GM19452 (cell line): ENCODE results near the gene UGT1A9.
"Not testable (repeated sequence)": the region's sequence is repeated elsewhere in the genome, so short reads cannot be mapped to it uniquely, and the experiment has no call there.

Source experiments
- ATAC-seq: cut with Tn5 transposase; IDR thresholded peaks from one replicate; pipeline ENCODE4 v1.9.1; 2021; ENCODE audit not compliant: unreplicated experiment

The UGT1A9 gene

DNA sequence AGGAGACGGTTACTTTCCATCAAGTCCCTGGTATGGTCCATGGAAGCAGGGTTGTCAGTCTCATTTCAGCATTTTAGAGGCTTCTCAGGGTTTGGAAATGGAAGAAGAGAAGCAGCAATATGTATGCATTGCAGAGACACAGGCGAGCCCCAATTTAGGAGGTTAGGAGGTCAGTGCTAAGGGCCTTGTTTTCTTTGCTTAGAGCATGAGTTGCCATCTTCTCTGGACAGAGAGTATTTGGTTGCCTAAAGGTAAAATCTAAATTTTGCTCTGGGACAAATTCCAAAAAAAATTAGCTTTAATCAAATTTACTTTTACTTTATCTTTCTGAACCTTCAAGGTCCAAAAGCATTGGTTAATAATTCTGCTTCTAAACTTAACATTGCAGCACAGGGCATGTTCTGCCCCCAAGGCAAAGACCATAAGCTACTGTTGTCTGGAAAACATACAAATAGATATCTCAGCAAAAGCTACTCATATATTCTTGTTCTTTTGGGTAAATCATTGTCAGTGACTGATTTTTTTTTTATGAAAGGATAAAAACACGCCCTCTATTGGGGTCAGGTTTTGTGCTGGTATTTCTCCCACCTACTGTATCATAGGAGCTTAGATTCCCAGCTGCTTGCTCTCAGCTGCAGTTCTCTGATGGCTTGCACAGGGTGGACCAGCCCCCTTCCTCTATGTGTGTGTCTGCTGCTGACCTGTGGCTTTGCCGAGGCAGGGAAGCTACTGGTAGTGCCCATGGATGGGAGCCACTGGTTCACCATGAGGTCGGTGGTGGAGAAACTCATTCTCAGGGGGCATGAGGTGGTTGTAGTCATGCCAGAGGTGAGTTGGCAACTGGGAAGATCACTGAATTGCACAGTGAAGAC lies at the start of gene UGT1A9:
Gene UGT1A9 (plus strand): TSS at position 609 of the 872 bp plus-strand sequence. CDS start 37 bp downstream, at position 646.
- no peak for ATAC-seq

DNA sequence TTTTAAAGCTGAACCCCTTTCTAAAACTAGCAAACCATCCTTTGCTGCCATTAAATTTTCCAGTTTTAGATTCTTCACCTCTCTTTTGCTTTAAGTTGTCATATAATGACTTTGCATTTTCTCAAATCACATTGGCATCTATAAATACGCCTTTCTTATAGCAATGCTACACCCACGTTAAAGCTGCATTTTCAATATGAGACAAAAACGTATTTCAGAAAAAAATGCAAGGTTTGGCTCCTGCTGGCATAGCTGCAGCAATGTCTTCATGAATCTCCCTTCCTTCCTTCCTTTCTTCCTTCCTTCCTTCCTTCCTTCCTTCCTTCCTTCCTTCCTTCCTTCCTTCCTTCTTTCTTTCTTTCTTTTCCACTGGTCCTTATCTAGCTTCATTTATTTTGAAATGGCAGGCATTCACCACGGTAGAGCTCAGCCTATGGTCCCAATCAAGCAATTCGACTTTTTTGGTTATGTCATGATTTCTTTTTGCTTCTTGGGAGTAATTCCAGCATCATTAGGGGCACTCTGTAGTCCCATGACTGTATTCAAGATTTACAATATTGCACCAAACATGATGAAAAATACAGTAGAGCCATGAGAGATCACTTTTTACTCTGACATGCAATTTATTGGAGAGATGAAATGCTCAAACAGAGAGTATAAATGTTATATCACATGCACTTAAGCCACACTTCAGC lies 44.2 kb upstream of the UGT1A9 start:
- ATAC-seq, result no peak

DNA sequence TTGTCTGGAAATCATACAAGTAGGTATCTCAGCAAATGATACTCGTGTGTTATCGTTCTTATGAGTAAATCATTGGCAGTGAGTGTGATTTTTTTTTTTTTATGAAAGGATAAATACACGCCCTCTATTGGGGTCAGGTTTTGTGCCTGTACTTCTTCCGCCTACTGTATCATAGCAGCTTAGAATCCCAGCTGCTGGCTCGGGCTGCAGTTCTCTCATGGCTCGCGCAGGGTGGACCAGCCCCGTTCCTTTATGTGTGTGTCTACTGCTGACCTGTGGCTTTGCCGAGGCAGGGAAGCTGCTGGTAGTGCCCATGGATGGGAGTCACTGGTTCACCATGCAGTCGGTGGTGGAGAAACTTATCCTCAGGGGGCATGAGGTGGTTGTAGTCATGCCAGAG lies 35.4 kb upstream of the UGT1A9 start, which contains the start of gene UGT1A10:
Gene UGT1A10 (plus strand): TSS at position 143 of the 400 bp plus-strand sequence. CDS start 75 bp downstream, at position 218.
- ATAC-seq, result not testable (repeated sequence)

DNA sequence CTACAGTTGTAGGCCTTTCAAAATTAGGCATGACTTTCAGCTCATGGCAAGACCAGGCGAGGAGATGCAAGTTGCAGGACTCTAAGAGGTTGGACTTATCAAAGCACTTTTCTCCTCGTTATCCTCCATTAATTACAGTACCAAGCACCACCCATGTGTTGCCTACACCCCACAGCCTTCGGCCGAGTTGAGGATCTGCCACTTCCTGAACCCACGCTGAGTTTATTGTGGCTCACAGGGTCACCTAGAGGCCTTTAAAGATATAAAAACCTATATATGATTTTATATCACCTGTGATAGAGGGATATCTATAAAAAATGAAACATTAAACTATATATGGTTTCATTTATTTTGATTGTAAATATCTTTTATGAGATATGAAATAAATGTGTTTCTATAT lies 32.9 kb upstream of the UGT1A9 start:
- ATAC-seq, result no peak

DNA sequence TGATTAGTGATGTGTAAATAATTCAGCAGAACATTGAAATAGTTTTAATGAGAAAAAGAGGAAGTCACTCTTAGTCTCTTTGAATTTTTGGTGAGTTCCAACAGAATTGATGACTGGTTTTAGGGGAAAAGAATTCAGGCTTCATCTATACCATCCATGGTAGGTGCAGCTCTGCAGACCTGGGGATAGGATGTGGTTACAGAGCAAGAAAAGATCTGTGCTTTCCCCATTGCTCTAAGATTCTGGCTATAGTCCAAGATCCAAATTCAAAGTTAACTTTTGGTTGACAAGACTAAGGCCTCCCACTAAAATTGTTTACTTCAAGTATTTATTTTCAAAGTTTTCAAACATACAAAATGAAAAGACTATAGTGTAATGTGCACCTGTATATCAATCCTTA lies 31.8 kb upstream of the UGT1A9 start:
- ATAC-seq, result no peak

DNA sequence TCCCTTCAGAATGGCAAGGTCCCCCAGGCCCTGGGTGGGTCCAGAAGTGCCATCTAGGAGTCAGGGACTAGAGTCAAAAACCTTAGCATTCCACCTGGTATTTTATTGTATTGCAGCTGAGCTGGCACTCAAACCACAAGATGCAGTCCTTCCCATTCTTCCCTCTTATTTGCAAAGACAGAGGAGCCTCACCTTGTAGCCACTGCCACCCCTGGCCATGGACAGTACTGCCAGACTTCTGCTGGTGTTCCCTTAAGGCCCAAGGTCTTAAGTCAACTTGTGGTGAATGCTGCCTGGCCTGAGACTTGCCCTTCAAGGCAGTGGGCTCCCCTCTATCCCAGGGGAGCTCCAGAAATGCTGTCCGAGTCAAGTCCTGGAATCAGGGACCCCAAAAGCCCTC lies 28.6 kb upstream of the UGT1A9 start:
- ATAC-seq, result no peak

DNA sequence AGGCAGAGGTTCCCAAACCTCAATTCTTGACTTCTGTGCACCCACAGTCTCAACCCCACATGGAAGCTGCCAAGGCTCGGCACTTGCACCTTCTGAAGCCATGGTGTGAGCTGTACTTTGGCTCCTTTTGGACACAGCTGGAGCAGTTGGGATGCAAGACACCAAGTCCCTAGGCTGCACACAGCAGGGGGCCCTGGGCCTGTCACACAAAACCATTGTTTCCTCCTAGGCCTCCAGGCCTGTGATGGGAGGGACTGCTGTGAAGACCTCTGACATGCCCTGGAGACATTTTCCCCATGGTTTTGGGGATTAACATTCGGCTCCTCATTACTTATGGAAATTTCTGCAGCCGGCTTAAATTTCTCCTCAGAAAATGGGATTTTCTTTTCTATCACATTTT lies 25.7 kb upstream of the UGT1A9 start:
- ATAC-seq, result not testable (repeated sequence)

DNA sequence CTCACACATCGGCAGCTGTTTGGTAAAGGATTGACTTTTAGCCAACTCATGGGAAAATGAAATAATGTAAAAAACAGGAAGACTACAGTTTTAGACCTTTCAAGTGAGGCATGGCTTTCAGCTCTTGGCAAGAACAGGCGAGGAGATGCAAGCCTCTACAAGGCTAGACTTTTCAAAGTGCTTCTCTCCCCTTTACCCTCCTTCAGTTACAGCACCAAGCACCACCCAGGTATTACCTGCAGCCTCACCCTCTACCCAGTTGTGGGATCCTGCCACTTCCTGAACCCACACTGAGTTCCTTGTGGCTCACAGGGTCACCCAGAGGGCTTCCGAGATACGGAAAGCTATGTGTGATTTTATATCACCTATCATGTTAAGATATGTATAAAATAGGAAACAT lies 20.7 kb upstream of the UGT1A9 start:
- ATAC-seq, result no peak

DNA sequence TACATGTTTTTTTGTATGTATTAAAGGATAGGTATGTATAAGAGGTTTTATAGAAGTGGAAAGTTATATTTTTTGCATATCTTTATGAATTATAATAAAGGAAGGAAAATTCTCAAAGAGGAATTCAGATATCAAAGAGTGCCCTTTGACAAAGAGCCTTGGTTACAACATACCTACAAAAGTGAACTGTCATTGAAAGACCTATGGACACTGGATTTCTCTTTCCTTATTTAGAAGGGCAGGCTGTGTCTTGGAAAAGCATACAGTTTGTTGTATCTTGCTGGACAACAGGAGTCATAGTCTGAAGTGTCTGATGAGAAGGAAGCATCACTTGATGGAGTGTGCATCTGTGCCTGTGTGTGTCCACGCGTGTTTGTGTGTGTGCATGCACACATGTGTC lies 20.3 kb upstream of the UGT1A9 start:
- no peak for ATAC-seq

DNA sequence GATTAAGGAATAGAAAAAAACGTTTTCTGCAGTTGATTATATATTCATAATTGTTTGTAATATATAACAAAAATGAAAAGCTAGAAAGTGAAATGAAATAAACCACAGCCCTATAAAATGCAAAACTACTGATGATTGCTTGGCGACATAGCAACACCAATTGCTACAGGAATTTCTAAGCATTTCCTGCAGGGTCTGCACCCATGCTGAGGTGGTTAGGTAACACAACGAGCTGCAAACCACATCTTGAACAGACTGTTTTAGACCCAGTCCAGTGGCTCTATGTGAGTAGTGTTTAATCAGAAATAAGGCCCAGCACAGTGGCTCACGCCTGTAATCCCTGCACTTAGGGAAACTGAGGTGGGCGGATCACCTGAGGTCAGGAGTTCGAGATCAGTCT lies 17.2 kb upstream of the UGT1A9 start:
- no peak for ATAC-seq

DNA sequence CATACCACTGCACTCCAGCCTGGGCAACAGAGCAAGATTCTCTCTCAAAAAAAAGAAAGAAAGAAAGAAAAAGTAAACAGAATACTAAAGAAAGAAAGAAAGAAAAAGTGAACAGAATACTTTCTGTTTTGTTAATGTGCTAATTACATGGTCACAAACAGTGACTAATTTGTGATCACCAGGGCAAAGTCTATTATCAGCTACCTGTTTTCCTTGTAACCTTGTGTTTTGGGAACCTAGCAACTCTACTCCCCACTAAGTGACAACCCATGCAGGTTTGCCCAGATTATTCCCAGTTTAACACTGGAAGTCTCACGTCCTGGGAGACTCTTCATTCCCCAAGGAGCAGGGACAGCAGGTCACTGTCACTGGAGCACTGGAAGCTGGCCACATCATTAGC lies 16.7 kb upstream of the UGT1A9 start:
- ATAC-seq, result no peak

DNA sequence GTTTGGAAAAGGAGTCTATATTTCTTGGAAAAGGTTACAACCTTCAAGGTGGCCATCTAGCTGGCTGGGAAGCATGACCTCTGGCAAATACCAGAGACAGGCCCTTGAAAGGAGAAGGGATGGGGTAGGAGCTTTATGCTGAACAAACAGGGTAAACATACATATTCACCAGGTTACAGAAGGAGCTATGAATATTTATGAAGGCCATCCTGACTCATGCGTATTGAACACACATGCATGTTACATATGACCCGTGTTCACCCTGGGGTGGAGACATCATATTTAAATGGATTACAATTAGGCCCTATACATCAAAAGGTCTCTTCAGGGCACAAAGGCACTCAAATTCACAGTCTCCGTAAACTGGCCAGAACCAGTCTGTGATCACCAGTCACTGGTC lies 15.8 kb upstream of the UGT1A9 start:
- not testable (repeated sequence) for ATAC-seq

DNA sequence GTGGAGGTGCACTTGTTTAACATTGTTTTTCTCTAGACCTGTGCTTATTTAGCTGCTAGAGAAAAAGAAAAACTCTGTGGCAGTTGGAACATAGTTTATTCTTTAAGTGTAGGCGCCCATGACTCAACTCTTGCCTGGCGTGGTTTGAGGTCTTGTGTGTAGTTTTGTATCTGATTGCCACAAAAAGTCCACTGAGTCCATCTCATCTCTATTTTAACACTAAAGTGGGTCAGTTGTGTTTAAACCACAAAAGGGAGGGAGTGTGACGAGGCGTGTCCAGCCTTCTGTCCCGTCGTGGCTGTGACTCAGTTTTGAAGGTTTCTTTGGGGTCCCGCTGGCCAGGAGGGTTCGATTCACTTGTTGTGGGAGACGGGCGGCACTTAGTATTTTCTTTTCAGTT lies 15.3 kb upstream of the UGT1A9 start:
- no peak for ATAC-seq

DNA sequence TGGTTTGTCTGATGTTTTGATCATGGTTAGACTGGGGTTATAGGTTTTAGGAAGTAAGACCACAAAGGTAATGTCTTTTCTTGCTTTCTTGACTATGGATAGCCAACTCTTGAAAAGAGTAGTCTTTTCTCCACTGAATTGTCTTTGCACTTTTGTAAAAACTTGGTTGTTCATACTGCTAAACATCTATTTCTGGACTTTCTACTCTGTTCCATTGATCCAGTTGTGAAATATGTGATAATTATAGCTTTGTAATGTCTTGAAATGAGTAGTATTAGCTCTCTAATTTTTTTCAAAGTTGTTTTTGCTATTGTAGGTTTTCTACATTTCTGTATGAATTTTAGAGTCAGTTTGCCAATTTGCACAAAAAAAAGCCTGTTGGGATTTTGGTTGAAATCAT lies 13.1 kb upstream of the UGT1A9 start:
- ATAC-seq, result no peak

DNA sequence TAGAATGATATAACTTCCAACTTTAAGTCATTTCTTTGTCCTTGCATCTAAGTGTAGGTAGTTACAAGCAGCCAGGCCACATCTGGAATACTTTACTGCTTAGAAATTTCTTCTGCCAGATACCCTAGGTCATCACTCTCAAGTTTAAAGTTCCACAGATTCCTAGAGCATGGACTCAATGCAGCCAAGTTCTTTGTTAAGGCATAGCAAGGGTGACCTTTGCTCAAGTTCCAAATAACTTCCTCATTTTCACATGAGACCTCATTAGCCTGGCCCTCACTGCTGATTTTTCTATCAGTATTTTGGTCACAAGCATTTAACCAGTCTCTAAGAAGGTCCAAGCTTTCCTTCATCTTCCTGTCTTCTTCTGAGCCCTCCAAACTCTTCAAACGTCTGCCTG lies 7.8 kb upstream of the UGT1A9 start:
- no peak for ATAC-seq

DNA sequence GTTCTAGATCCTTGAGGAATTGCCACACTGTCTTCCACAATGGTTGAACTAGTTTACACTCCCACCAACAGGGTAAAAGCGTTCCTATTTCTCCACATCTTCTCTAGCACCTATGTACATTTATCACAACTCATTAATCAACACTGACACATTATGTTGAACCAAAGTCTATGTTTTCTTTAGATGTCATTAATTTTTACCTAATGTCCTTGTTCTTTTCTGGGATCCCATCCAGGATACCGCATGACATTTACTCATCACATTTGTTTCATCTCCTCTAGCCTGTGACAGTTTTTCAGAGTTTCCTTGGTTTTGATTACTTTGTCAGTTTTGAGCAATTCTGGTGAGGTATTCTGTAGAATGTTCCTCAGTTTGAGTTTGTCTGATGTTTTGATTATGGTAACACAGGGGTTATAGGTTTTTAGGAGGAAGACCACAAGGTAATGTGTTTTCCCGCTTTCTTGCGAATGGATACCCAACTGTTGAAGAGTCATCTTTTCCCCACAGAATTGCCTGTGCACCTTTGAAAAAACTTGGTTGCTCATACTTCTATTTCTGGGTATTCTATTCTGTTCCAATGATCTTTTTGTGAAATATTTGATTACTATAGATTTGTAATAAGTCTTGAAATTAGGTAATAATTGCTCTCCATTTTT lies 3.0 kb upstream of the UGT1A9 start:
- no peak for ATAC-seq

DNA sequence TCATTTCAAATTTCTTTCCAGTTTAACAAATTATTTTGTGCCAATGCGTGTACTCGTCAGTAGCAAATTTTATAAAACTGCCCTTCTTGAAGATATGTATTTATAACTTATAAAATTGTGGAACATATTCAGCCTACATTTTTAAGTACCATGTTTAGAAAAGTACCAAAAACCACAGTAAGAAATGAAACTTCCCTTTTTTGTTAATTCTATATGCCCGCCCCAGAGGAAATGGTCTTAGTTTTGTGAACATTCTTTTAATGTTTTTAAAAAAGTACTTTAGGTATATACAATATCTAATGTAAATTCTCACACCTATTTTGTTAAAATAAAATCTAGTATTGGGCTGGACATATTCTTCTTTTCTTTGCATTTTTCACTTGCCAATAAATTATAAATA lies 1.2 kb downstream of the UGT1A9 start:
- ATAC-seq, result no peak

DNA sequence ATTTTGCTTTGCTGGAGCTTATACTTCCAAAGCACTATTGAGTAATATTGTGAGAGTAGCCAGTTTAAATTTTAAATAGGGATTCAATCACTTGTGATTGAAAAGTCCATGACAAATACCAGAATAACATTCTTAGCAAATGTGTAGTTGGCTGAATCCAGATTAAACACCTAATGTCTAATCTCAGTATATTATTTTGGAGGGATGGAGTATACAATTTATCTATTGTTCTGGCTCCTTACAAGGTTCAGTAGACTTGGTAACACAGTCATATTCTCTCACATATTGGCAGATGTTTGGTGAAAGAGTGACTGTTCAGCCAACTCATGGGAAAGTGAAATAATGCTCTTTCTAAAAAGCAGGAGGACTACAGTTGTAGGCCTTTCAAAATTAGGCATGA lies 2.2 kb downstream of the UGT1A9 start:
- no peak for ATAC-seq

DNA sequence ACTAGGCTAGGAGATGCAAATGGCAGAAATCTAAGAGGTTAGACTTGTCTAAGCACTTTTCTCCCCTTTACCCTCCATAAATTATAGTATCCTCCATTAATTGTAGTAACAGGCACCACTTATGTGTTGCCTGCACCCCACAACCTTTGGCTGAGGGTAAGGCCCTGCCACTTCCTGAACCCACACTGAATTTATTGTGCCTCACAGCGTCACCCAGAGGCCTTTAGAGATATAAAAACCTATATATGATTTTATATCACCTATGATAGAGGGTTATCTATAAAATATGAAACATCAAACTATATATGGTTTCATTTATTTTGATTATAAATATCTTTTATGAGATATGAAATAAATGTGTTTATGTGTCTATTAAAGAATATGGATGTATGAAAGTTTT lies 2.6 kb downstream of the UGT1A9 start:
- no peak for ATAC-seq

DNA sequence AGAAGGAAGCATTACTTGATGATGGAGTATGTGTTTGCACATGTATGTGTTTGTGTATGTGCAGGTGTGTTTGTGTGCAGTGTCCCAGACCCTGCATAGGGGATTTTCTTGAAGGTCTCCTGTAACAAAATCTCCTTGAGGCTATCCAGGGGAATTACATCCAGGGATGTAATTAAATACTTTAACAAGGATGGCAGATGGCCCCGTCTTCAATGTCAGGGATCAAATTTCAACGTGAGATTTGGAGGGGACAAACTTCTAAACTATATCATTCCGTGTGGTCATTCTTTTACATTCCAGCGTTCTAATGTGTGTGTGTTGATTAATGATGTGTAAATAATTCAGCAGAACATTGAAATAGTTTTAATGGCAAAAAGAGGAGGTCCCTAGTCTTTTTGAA lies 3.3 kb downstream of the UGT1A9 start:
- ATAC-seq, result no peak

DNA sequence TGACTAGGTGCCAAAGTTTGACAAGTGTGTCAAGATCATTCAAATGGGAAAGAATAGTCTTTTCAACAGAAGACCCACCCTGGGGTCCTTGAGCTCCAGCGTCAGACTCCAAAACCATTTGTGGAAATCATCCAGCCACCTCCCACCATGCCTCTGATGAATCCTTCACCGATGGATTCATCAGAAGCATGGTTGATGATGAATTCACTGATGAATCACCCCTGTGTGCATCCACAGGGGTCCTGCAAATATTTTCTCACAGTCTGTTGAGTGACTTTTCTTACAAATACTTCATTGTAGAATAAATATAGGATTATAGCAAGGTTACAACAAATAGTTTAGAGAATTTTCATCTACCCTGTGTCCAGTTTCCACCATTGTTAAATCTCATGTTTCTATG lies 4.3 kb downstream of the UGT1A9 start:
- ATAC-seq, result no peak

DNA sequence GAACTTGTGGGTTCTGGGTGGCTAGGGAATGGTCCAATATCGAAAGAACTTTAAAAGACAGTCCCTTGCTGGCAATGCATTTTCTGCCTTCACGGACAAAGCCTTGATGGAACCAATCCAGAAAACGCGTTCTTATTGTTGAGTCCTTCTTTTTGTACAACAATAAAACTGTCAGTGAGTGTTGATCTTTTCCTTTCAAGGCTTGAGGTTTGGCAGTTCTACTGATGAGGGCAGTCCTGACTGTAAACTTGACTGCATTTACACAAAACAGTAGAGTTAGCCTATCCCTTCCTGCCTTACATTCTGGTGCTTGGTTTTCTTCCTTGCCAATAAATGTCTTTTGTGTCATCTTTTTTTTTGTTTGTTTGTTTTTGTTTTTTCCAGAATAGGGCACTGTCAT lies 7.5 kb downstream of the UGT1A9 start:
- no peak for ATAC-seq
